ENCODE results near the gene ANKRD27.
"Not testable (repeated sequence)": the region's sequence is repeated elsewhere in the genome, so short reads cannot be mapped to it uniquely, and the experiment has no call there.

Gene ANKRD27

GRCh38 chr19:32652894-32653598 is 21.9 kb downstream of the ANKRD27 start:
- DNase-seq (ENCODE audit: low spot score), result no peak

GRCh38 chr19:32652331-32652730 is 22.6 kb downstream of the ANKRD27 start:
- DNase-seq (ENCODE audit: low spot score), result not testable (repeated sequence)

- DNase-seq (ENCODE audit: low spot score), result no peak
Observed at GRCh38 chr19:32651729-32652140, 23.2 kb downstream of the ANKRD27 start.

- no peak for DNase-seq (ENCODE audit: low spot score)
Observed at GRCh38 chr19:32650671-32651070, 24.3 kb downstream of the ANKRD27 start.

GRCh38 chr19:32649751-32650150 is 25.2 kb downstream of the ANKRD27 start:
- DNase-seq (ENCODE audit: low spot score), result no peak

GRCh38 chr19:32647361-32647760 is 27.6 kb downstream of the ANKRD27 start:
- no peak for DNase-seq (ENCODE audit: low spot score)

- DNase-seq (ENCODE audit: low spot score), result no peak
Observed at GRCh38 chr19:32646556-32646955, 28.4 kb downstream of the ANKRD27 start.

GRCh38 chr19:32642771-32643170 is 32.2 kb downstream of the ANKRD27 start:
- DNase-seq (ENCODE audit: low spot score), result no peak

GRCh38 chr19:32638625-32639024 is 36.4 kb downstream of the ANKRD27 start:
- DNase-seq (ENCODE audit: low spot score), result no peak

- no peak for DNase-seq (ENCODE audit: low spot score)
Observed at GRCh38 chr19:32637480-32637879, 37.5 kb downstream of the ANKRD27 start.

- no peak for DNase-seq (ENCODE audit: low spot score)
Observed at GRCh38 chr19:32631381-32631780, 43.6 kb downstream of the ANKRD27 start.

GRCh38 chr19:32630338-32630737 is 44.6 kb downstream of the ANKRD27 start:
- no peak for DNase-seq (ENCODE audit: low spot score)

- no peak for DNase-seq (ENCODE audit: low spot score)
Observed at GRCh38 chr19:32627714-32628270, 47.2 kb downstream of the ANKRD27 start.

GRCh38 chr19:32626969-32627368 is 48.0 kb downstream of the ANKRD27 start:
- no peak for DNase-seq (ENCODE audit: low spot score)

- DNase-seq (ENCODE audit: low spot score), result no peak
Observed at GRCh38 chr19:32624410-32624809, 50.6 kb downstream of the ANKRD27 start.

- DNase-seq (ENCODE audit: low spot score), result no peak
Observed at GRCh38 chr19:32622002-32622401, 53.0 kb downstream of the ANKRD27 start.

GRCh38 chr19:32619051-32619685 is 55.8 kb downstream of the ANKRD27 start:
- no peak for DNase-seq (ENCODE audit: low spot score)

GRCh38 chr19:32615569-32615968 is 59.4 kb downstream of the ANKRD27 start:
- DNase-seq (ENCODE audit: low spot score), result no peak

GRCh38 chr19:32614916-32615315 is 60.1 kb downstream of the ANKRD27 start:
- no peak for DNase-seq (ENCODE audit: low spot score)

- no peak for DNase-seq (ENCODE audit: low spot score)
Observed at GRCh38 chr19:32613008-32613407, 62.0 kb downstream of the ANKRD27 start.

GRCh38 chr19:32611161-32611560 is 63.8 kb downstream of the ANKRD27 start:
- DNase-seq (ENCODE audit: low spot score), result no peak

- no peak for DNase-seq (ENCODE audit: low spot score)
Observed at GRCh38 chr19:32607479-32607878, 67.5 kb downstream of the ANKRD27 start.

- DNase-seq (ENCODE audit: low spot score), result no peak
Observed at GRCh38 chr19:32606289-32606688, 68.7 kb downstream of the ANKRD27 start.

GRCh38 chr19:32605544-32605943 is 69.4 kb downstream of the ANKRD27 start:
- no peak for DNase-seq (ENCODE audit: low spot score)

Data from COLO829 (cell line).